Erythroblast (primary cell): Measurements from ENCODE around the gene CAMK1D.

Experiments used
- GATA1 ChIP-seq: IDR thresholded peaks from 2 replicates; pipeline ENCODE4 v1.6.1; 2011; ENCODE audit warnings: low read depth, mild to moderate bottlenecking, control low read depth, low read length, moderate library complexity
- POLR2A ChIP-seq: IDR thresholded peaks from 2 replicates; pipeline ENCODE4 v1.6.1; 2011; ENCODE audit warnings: mild to moderate bottlenecking, low read length

- no peak for TF ChIP-seq POLR2A
- no peak for TF ChIP-seq GATA1
Observed at GRCh38 chr10:12780634-12781601, 431.6 kb downstream of the CAMK1D start.
